GM23338 (cell line): ENCODE measurements around the gene TRAIP.

Experiments
- CREB1 ChIP-seq: fragments of 250-450 bp; sonication (Bioruptor Pico); IDR thresholded peaks from 2 replicates; pipeline ENCODE4 v1.5.0; 2020; ENCODE audit warnings: low read depth, mild to moderate bottlenecking, moderate library complexity
- CTCF ChIP-seq, 2 experiments: fragments of 200-600 bp in 1 of 2; sonication (generic) in 1 of 2; conservative IDR thresholded peaks; 2 replicates each; pipeline versions ENCODE4 v1.5.1 to v1.6.1; 2016 to 2017; ENCODE audit warnings: antibody characterized with exemption in 2 of 2, low read depth in 2 of 2, mild to moderate bottlenecking in 2 of 2, moderate library complexity in 1 of 2
- ETS1 ChIP-seq: IDR thresholded peaks from 2 replicates; pipeline ENCODE4 v1.6.1; 2016; ENCODE audit warnings: antibody characterized with exemption
- EZH2 ChIP-seq: fragments of 200-600 bp; sonication (generic); IDR thresholded peaks from one replicate; pipeline ENCODE4 v1.8.0; 2017; ENCODE audit warnings: antibody characterized with exemption, mild to moderate bottlenecking, low read depth; ENCODE audit not compliant: unreplicated experiment
- JUNB ChIP-seq: IDR thresholded peaks from one replicate; pipeline ENCODE4 v1.6.1; 2016; ENCODE audit warnings: antibody characterized with exemption; ENCODE audit not compliant: unreplicated experiment
- POLR2AphosphoS5 ChIP-seq: IDR thresholded peaks from 2 replicates; pipeline ENCODE4 v1.6.1; 2016; ENCODE audit warnings: antibody characterized with exemption, low read depth
- REST ChIP-seq: IDR thresholded peaks from one replicate; pipeline ENCODE4 v1.6.1; 2018; ENCODE audit warnings: antibody characterized with exemption; ENCODE audit not compliant: unreplicated experiment
- STAT1 ChIP-seq: IDR thresholded peaks from one replicate; pipeline ENCODE4 v1.6.1; 2016; ENCODE audit warnings: antibody characterized with exemption; ENCODE audit not compliant: unreplicated experiment

GRCh38 chr3:49801160-49801559, 55.2 kb downstream of the TRAIP start:
- TF ChIP-seq CTCF (conservative IDR thresholded peaks at IDR 0.05; ENCODE audit: low read depth in 2 of 2) (no peak), CREB1 (CRISPR knock-in tag) (no peak), JUNB (no peak), STAT1 (no peak), EZH2 (no peak), REST (no peak), POLR2AphosphoS5 (no peak), ETS1 (no peak)
